ENCODE results near the gene DOK7.

- TF ChIP-seq, protein P1, sequence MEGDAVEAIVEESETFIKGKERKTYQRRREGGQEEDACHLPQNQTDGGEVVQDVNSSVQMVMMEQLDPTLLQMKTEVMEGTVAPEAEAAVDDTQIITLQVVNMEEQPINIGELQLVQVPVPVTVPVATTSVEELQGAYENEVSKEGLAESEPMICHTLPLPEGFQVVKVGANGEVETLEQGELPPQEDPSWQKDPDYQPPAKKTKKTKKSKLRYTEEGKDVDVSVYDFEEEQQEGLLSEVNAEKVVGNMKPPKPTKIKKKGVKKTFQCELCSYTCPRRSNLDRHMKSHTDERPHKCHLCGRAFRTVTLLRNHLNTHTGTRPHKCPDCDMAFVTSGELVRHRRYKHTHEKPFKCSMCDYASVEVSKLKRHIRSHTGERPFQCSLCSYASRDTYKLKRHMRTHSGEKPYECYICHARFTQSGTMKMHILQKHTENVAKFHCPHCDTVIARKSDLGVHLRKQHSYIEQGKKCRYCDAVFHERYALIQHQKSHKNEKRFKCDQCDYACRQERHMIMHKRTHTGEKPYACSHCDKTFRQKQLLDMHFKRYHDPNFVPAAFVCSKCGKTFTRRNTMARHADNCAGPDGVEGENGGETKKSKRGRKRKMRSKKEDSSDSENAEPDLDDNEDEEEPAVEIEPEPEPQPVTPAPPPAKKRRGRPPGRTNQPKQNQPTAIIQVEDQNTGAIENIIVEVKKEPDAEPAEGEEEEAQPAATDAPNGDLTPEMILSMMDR (IDR thresholded peaks at IDR 0.05): no peak
- no peak for TF ChIP-seq ZFX (IDR thresholded peaks at IDR 0.05; ENCODE audit: borderline replicate concordance)
Measured at GRCh38 chr4:3502941-3503936, 40.1 kb downstream of the DOK7 start.

All from 22Rv1 (cell line).